DND-41 (cell line): ENCODE data around the gene KCTD19.
A peak's percentile ranks its signal among the peaks of the same experiment; 100 is the strongest.

ENCODE experiments used
- CTCF ChIP-seq: IDR thresholded peaks from 2 replicates; pipeline ENCODE4 v1.5.1; 2012; ENCODE audit warnings: borderline replicate concordance, low read length, moderate library complexity, mild to moderate bottlenecking; ENCODE audit not compliant: poor library complexity, severe bottlenecking; ENCODE audit errors: extremely low read depth
- EZH2 ChIP-seq: IDR thresholded peaks from 3 replicates; pipeline ENCODE4 v1.6.1; 2012; ENCODE audit warnings: borderline replicate concordance, low read depth, mild to moderate bottlenecking, moderate library complexity, low read length, inconsistent platforms; ENCODE audit not compliant: severe bottlenecking

GRCh38 chr16:67284699-67285646 is 41.6 kb downstream of the KCTD19 start:
- TF ChIP-seq CTCF (peak; percentile 18), EZH2 (no peak)
